HEK293 (cell line): ENCODE data around the gene SCGB3A1.

Source experiments
- CTCF ChIA-PET: fragments of 350-600 bp; formaldehyde crosslinking; extraction: SDS; loops from one replicate; lab custom pipeline; 2021; ENCODE audit warnings: antibody characterized with exemption; lab: Yijun Ruan, JAX
- POLR2A ChIA-PET: fragments of 300-600 bp; formaldehyde crosslinking; extraction: SDS; loops from one replicate; lab custom pipeline; 2020; ENCODE audit warnings: antibody characterized with exemption, inconsistent platforms; lab: Yijun Ruan, JAX
- H3K27ac ChIP-seq: fragments of 200-500 bp; sonication (Bioruptor generic); 2 replicates; pipeline ENCODE4 v1.5.1; 2014; ENCODE audit warnings: low read depth, low read length, control low read depth, inconsistent platforms; ENCODE audit errors: extremely low read depth
- H3K36me3 ChIP-seq, 2 experiments: fragments of 200-500 bp in 1 of 2; sonication (Bioruptor generic) in 1 of 2; 1 replicate in 1 of 2; 2 replicates in 1 of 2; pipeline ENCODE4 v1.5.1; 2014 to 2017; ENCODE audit warnings: inconsistent platforms in 2 of 2, low read length in 2 of 2; ENCODE audit not compliant: control insufficient read depth in 2 of 2, insufficient read depth in 1 of 2
- H3K4me1 ChIP-seq: fragments of 200-500 bp; sonication (Bioruptor generic); 2 replicates; pipeline ENCODE4 v1.5.1; 2014; ENCODE audit warnings: mild to moderate bottlenecking, low read length, inconsistent platforms; ENCODE audit not compliant: control insufficient read depth, insufficient read depth
- H3K4me3 ChIP-seq: 2 replicates; pipeline ENCODE4 v1.5.1; 2011; ENCODE audit warnings: low read depth, mild to moderate bottlenecking, control low read depth, low read length, moderate library complexity
- H3K9me3 ChIP-seq: fragments of 200-500 bp; sonication (Bioruptor generic); 2 replicates; pipeline ENCODE4 v1.5.1; 2014; ENCODE audit warnings: low read depth, low read length, inconsistent platforms; ENCODE audit not compliant: control insufficient read depth, insufficient read depth
- CTCF ChIP-seq: fragments of 450-650 bp; formaldehyde crosslinking; IDR thresholded peaks from 2 replicates; pipeline ENCODE4 v1.5.1; 2016; ENCODE audit warnings: missing biosample characterization, missing genetic modification characterization
- ELK4 ChIP-seq: IDR thresholded peaks from 2 replicates; pipeline ENCODE4 v1.6.1; 2011; ENCODE audit warnings: mild to moderate bottlenecking, low read depth, low read length, borderline replicate concordance
- PRDM10 ChIP-seq: fragments of 450-650 bp; formaldehyde crosslinking; IDR thresholded peaks from 2 replicates; pipeline ENCODE4 v1.5.1; 2016; ENCODE audit warnings: missing biosample characterization, missing genetic modification characterization
- SALL2 ChIP-seq: fragments of 450-650 bp; formaldehyde crosslinking; IDR thresholded peaks from 2 replicates; pipeline ENCODE4 v1.5.0; 2017; ENCODE audit warnings: missing biosample characterization, mild to moderate bottlenecking, missing genetic modification characterization, borderline replicate concordance
- SCRT1 ChIP-seq: fragments of 450-650 bp; formaldehyde crosslinking; IDR thresholded peaks from 2 replicates; pipeline ENCODE4 v1.5.1; 2016; ENCODE audit warnings: missing biosample characterization, missing genetic modification characterization, borderline replicate concordance
- SCRT2 ChIP-seq: fragments of 450-650 bp; formaldehyde crosslinking; IDR thresholded peaks from 2 replicates; pipeline ENCODE4 v1.5.1; 2016; ENCODE audit warnings: missing biosample characterization, missing genetic modification characterization
- ZIC2 ChIP-seq: fragments of 450-650 bp; formaldehyde crosslinking; IDR thresholded peaks from 2 replicates; pipeline ENCODE4 v1.5.1; 2016; ENCODE audit warnings: missing biosample characterization, missing genetic modification characterization
- ZNF211 ChIP-seq: fragments of 450-650 bp; formaldehyde crosslinking; IDR thresholded peaks from 2 replicates; pipeline ENCODE4 v1.5.1; 2016; ENCODE audit warnings: low read depth, missing biosample characterization, missing genetic modification characterization
- ZNF654 ChIP-seq: fragments of 450-650 bp; formaldehyde crosslinking; IDR thresholded peaks from 2 replicates; pipeline ENCODE4 v1.5.1; 2016; ENCODE audit warnings: low read depth, missing biosample characterization, missing genetic modification characterization
- ZNF843 ChIP-seq: fragments of 450-650 bp; formaldehyde crosslinking; IDR thresholded peaks from 2 replicates; pipeline ENCODE4 v1.5.1; 2016; ENCODE audit warnings: missing biosample characterization, missing genetic modification characterization

The SCGB3A1 gene

GRCh38 chr5:180605554-180606214 is 14.4 kb upstream of the SCGB3A1 start:
- POLR2A ChIA-PET: no interaction called here
- Histone ChIP-seq H3K4me3 (no peak overlapping the region), H3K27ac (no peak overlapping the region)

GRCh38 chr5:180604271-180604670 is 13.0 kb upstream of the SCGB3A1 start:
- POLR2A ChIA-PET: no interaction called here
- peaks cover 0 to 7% of the 10 kb centered on the region in 2 experiments; a peak in 2 of 3 replicates for H3K36me3 ChIP-seq
- no peak overlapping the region for H3K4me3 ChIP-seq
- TF ChIP-seq ZNF211 (tag by site-specific recombination): no peak
- TF ChIP-seq ZIC2 (tag by site-specific recombination): peak; percentile 34; the same call in 1 of the 2 replicates
- H3K4me1 ChIP-seq: no peaks in the 10 kb centered on the region
- CTCF ChIA-PET: interaction anchor here (0.8 kb wide), 1 partner anchor 985 kb away, joined by 4 read pairs; no protein-coding TSS in a partner anchor
- no peak overlapping the region for H3K27ac ChIP-seq
- H3K9me3 ChIP-seq: no peaks in the 10 kb centered on the region

More at GRCh38 chr5:180605554-180606214, 14.4 kb upstream of the SCGB3A1 start:
- Histone ChIP-seq H3K9me3 (no peaks in the 10 kb centered on the region), H3K4me1 (no peaks in the 10 kb centered on the region), H3K36me3 (peaks cover 0 to 7% of the 10 kb centered on the region in 2 experiments; a peak in 2 of 3 replicates)
- peak; percentile 50 for TF ChIP-seq ZNF654
- TF ChIP-seq CTCF (tag by site-specific recombination): peak; percentile 72
- TF ChIP-seq ZNF843: 0 out of 2 replicates have a peak, but pooled peaks have one; percentile 15
- TF ChIP-seq SCRT1: peak; percentile 100
- TF ChIP-seq SCRT2 (tag by site-specific recombination): peak; percentile 98
- TF ChIP-seq ELK4: no peak
- CTCF ChIA-PET: interaction anchor here (0.6 to 1.8 kb wide), 18 partner anchors 9 to 640 kb away, joined by 3 to 7 read pairs (median 4); no protein-coding TSS in a partner anchor

GRCh38 chr5:180603076-180603594 is 11.8 kb upstream of the SCGB3A1 start:
- CTCF ChIA-PET: no interaction called here
- Histone ChIP-seq H3K9me3 (no peaks in the 10 kb centered on the region), H3K27ac (no peak overlapping the region), H3K4me1 (no peaks in the 10 kb centered on the region)
- TF ChIP-seq SALL2 (tag by site-specific recombination) (no peak), PRDM10 (tag by site-specific recombination) (no peak)
- TF ChIP-seq, all 188 proteins: peak for 0
- H3K36me3 ChIP-seq: no peaks in the 10 kb centered on the region; a peak in 1 of 3 replicates
- POLR2A ChIA-PET: no interaction called here
- H3K4me3 ChIP-seq: no peak overlapping the region
